GM12891 (cell line): Measurements from ENCODE around the gene NACAD.

Source experiments
- PAX5 ChIP-seq: IDR thresholded peaks from 2 replicates; pipeline ENCODE4 v1.6.1; 2011; ENCODE audit warnings: low read length, moderate library complexity, mild to moderate bottlenecking; ENCODE audit not compliant: insufficient read depth, severe bottlenecking
- POLR2A ChIP-seq: IDR thresholded peaks from 2 replicates; pipeline ENCODE4 v1.6.1; 2011; ENCODE audit warnings: low read depth, low read length, control low read depth
- POLR2AphosphoS5 ChIP-seq: IDR thresholded peaks from 2 replicates; pipeline ENCODE4 v1.6.1; 2011; ENCODE audit warnings: low read depth, low read length, control low read depth
- TAF1 ChIP-seq: IDR thresholded peaks from 2 replicates; pipeline ENCODE4 v1.6.1; 2011; ENCODE audit warnings: low read depth, low read length, control low read depth

DNA sequence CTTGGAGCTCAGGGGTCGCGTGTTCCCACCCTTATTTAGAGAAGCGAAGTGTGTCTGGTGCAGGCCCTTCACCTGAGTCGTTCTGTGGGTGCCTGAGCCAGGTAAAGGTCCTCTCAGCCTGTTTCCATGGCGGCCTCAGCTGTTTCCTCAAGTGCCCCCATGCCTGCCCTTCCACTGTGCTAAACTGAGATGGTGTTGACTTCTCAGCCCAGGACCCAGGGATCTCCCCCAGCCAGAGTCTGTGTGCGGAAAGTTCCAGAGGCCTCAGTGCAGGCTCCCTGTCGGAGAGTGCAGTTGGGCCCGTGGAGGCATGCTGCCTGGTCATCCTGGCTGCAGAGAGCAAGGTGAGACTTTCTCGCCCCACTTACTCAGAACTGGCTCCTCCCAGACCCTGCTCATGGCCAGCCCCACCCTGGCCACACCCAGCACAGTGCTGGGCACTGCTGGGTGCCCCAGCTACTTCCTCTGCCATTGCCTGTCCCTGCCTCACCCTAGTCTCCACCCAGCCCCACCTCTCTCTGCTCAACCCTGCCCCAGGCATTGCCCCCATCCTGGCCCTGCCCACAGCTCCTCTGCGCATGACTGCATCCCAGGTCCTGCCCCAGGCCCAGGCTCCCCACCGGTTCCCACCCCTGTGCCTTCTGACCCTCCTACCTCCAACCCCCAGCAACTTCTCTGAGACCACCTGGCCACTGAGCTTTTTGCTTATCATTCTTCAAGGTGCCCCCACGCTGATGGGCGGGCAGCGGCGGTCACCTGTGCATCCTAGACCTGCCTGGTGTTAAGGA lies 20.3 kb downstream of the NACAD start:
- TF ChIP-seq POLR2AphosphoS5 (no peak), POLR2A (no peak), TAF1 (no peak), PAX5 (no peak)
